Right lobe of liver (tissue), 6 donors: ENCODE results near the gene NUCB2. TPM values are rescaled to one million over a fixed set of nuclear protein-coding genes. Genes with fewer than 3 reads are reported as not detected.

Source experiments
- ATAC-seq, 4 donors: fragments of 200-7000 bp; cut with Tn5 transposase; one replicate each; pipeline ENCODE4 v1.9.1; 2020; ENCODE audit warnings: mild to moderate bottlenecking in 4 of 4, moderate library complexity in 4 of 4
- DNase-seq, 3 donors: peaks; one replicate each; pipeline ENCODE4 v3.0.0-alpha.2; 2020
- H3K27ac ChIP-seq, 3 donors: fragments of 200-600 bp; one replicate each; pipeline ENCODE4 v1.8.0; 2022
- H3K27me3 ChIP-seq, 2 donors: fragments of 200-600 bp; one replicate each; pipeline ENCODE4 v1.8.0; 2022
- H3K36me3 ChIP-seq, 4 donors: fragments of 200-600 bp; sonication (generic) in 1 of 4; one replicate each; pipeline versions ENCODE4 v1.5.1 to v1.8.0; 2017 to 2022; ENCODE audit warnings: control low read depth in 1 of 4
- H3K4me1 ChIP-seq, 4 donors: fragments of 200-600 bp; sonication (generic) in 1 of 4; one replicate each; pipeline versions ENCODE4 v1.5.1 to v1.8.0; 2017 to 2022; ENCODE audit warnings: control low read depth in 1 of 4
- H3K4me3 ChIP-seq, 3 donors: fragments of 200-600 bp; one replicate each; pipeline ENCODE4 v1.8.0; 2022
- H3K9me3 ChIP-seq, 4 donors: fragments of 200-600 bp; sonication (generic) in 1 of 4; one replicate each; pipeline versions ENCODE4 v1.5.1 to v1.8.0; 2017 to 2022; ENCODE audit warnings: control low read depth in 1 of 4
- POLR2A ChIP-seq: fragments of 450-650 bp; IDR thresholded peaks from one replicate; pipeline ENCODE4 v1.6.1; 2017; ENCODE audit warnings: antibody characterized with exemption, mild to moderate bottlenecking
- WGBS: methylation state at CpG from one replicate; pipeline ENCODE4 v1.1.6; 2018; ENCODE audit warnings: low coverage, low lambda C conversion rate; ENCODE audit not compliant: insufficient coverage; ENCODE audit errors: missing lambda C conversion rate; 5-methylcytosine and 5-hydroxymethylcytosine counted together
- intact Hi-C, 2 donors: fragments of 100-400 bp; cut with DNase I; formaldehyde crosslinking; loops; one replicate each; pipeline versions ENCODE4 v1.11.2 to v1.14.1; 2022
- total RNA-seq, 6 experiments: library from RNA; depleted of rRNA in 2 of 6; stranded (reverse); fragments of >200 nt in 2 of 6; fragmentation: NEBNext Ultra II Directional in 3 of 6; extraction: Animal tissue kit (Norgen Biotek cat#: 25700) in 3 of 6; gene quantifications; one replicate each; pipeline versions ENCODE4 v1.1.0 to v1.2.4, GENCODE V29; 2016 to 2023
- TF ChIP-seq, protein P1 (sequence below), 4 donors: fragments of 200-600 bp in 3 of 4; fragments of 450-650 bp in 1 of 4; IDR thresholded peaks; one replicate each; pipeline versions ENCODE4 v1.5.1 to v1.8.0; 2016 to 2022; ENCODE audit warnings: antibody characterized with exemption in 4 of 4, mild to moderate bottlenecking in 2 of 4
- donor health status: DM: no; HTN: yes; CAD: no.
- donor health status: DM: no; HTN: no; CAD: no.
- donor health status: DM: no; HTN: no; CAD: no.
- donor health status: DM: no; HTN: yes; CAD: no.
- donor health status: DM: no; HTN: yes; CAD: no.

NUCB2 gene
- total RNA-seq, 6 experiments from 2014 or later: 34.7 to 131 (median 60.9) TPM

GRCh38 chr11:17369094-17369493 is 92.6 kb downstream of the NUCB2 start:
- H3K4me1 ChIP-seq: no peaks in the 10 kb centered on the region
- peaks cover 0 to 7% (median 0%) of the 10 kb centered on the region in 4 donors for H3K36me3 ChIP-seq
- H3K9me3 ChIP-seq: peaks cover 0 to 42% (median 6%) of the 10 kb centered on the region in 4 donors
- TF ChIP-seq POLR2A: no peak
- TF ChIP-seq, protein P1, sequence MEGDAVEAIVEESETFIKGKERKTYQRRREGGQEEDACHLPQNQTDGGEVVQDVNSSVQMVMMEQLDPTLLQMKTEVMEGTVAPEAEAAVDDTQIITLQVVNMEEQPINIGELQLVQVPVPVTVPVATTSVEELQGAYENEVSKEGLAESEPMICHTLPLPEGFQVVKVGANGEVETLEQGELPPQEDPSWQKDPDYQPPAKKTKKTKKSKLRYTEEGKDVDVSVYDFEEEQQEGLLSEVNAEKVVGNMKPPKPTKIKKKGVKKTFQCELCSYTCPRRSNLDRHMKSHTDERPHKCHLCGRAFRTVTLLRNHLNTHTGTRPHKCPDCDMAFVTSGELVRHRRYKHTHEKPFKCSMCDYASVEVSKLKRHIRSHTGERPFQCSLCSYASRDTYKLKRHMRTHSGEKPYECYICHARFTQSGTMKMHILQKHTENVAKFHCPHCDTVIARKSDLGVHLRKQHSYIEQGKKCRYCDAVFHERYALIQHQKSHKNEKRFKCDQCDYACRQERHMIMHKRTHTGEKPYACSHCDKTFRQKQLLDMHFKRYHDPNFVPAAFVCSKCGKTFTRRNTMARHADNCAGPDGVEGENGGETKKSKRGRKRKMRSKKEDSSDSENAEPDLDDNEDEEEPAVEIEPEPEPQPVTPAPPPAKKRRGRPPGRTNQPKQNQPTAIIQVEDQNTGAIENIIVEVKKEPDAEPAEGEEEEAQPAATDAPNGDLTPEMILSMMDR (IDR thresholded peaks at IDR 0.05): no peak
- no peak overlapping the region for H3K27ac ChIP-seq
- DNase-seq: no peak
- intact Hi-C loops: no loop called here
- no peak for ATAC-seq
- no peaks in the 10 kb centered on the region for H3K27me3 ChIP-seq
- no peak overlapping the region for H3K4me3 ChIP-seq

DNA sequence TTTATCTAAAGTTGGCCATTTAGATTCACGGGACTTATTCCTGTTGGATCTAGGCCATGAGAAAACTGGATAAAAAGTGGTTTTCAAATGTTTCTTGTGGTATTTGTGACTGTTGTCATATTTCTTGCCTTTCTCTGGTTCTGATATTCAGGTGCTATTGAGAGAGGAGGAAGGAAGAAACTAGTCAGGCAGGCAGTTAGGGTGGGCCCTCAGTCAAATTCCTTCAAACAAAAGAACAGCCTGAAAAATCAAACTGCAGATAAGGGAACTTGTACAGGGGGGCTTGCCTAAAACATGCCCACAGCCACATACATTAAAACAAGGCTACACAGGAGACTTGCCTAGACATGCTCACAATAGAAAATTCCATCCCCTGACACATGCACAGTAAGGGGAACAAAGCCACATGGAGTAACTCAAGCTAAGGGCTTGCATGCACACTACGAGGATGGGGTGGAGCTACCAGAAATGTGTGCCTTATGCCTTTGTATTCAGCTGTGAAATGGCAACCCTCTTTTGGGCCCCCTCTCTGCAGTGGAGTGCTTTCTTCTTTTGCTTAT is 93.2 kb downstream of the NUCB2 start:
- no peak for DNase-seq
- TF ChIP-seq, protein P1 (IDR thresholded peaks at IDR 0.05): no peak
- no peak for TF ChIP-seq POLR2A
- intact Hi-C loops: no loop called here
- H3K9me3 ChIP-seq: peaks cover 0 to 42% (median 6%) of the 10 kb centered on the region in 4 donors
- no peaks in the 10 kb centered on the region for H3K27me3 ChIP-seq
- H3K4me1 ChIP-seq: no peaks in the 10 kb centered on the region
- 90% methylated on average over 2 of the region's 2 CpGs for WGBS
- no peak overlapping the region for H3K4me3 ChIP-seq
- no peak for ATAC-seq
- no peak overlapping the region for H3K27ac ChIP-seq
- H3K36me3 ChIP-seq: peaks cover 0 to 7% (median 0%) of the 10 kb centered on the region in 4 donors

DNA sequence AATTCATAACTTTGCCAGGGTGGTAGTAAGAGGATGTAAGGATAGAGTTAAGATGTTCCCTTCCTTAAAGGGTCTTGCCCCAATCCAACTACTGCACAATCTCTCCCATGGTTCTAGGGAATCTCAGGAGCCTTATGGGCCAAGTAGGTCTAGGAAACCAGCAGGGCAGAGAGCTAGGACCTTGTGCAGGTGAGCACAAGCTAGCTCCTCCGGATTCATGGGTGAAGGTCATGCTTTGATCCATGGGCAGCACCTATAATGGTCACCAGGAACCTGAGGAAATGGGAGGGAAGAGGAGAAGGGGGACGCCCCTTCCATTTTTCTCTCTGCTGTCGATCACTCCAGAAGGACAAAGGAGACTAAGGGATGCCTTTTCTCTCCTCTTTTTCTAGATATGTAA is 95.1 kb downstream of the NUCB2 start:
- Histone ChIP-seq H3K9me3 (peaks cover 0 to 42% (median 6%) of the 10 kb centered on the region in 4 donors), H3K27me3 (no peaks in the 10 kb centered on the region), H3K4me1 (no peaks in the 10 kb centered on the region), H3K4me3 (no peak overlapping the region), H3K27ac (no peak overlapping the region), H3K36me3 (peaks cover 0 to 7% (median 0%) of the 10 kb centered on the region in 4 donors)
- WGBS: 72% methylated on average over 2 of the region's 3 CpGs
- ATAC-seq (no peak), DNase-seq (no peak)
- intact Hi-C loops: no loop called here
- TF ChIP-seq POLR2A: no peak

DNA sequence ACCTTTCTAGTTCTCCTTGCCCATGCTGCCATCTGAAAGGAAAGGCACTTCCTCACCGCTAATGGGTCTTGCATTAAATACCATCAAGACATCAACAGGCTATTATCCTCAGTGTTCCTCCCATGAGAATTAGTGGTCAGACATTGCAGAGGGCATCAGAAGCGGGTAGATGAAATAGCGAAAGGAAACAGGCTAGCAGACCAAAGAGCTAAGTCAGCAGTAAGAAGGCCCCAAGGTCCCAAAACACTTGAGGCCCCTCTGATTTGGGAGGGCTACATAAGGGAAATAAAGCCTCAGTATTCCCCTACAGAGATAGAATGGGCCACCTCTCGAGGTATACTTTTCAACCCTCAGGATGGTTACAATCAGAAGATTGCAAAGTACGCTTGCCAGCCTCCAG is 99.0 kb downstream of the NUCB2 start:
- intact Hi-C loops: no loop called here
- H3K27ac ChIP-seq: no peak overlapping the region
- peaks cover 0 to 29% (median 3%) of the 10 kb centered on the region in 4 donors for H3K9me3 ChIP-seq
- ATAC-seq (no peak), DNase-seq (no peak)
- peaks cover 0 to 7% (median 0%) of the 10 kb centered on the region in 4 donors for H3K36me3 ChIP-seq
- WGBS: 67% methylated on average over 3 of the region's 5 CpGs
- TF ChIP-seq POLR2A: no peak
- TF ChIP-seq, protein P1 (IDR thresholded peaks at IDR 0.05): no peak
- no peaks in the 10 kb centered on the region for H3K27me3 ChIP-seq
- H3K4me3 ChIP-seq: no peak overlapping the region
- H3K4me1 ChIP-seq: no peaks in the 10 kb centered on the region

GRCh38 chr11:17376493-17376892 is 100.0 kb downstream of the NUCB2 start:
- no peak for TF ChIP-seq POLR2A
- TF ChIP-seq, protein P1 (IDR thresholded peaks at IDR 0.05): no peak
- intact Hi-C loops: no loop called here
- peaks cover 0 to 7% (median 0%) of the 10 kb centered on the region in 4 donors for H3K36me3 ChIP-seq

More at GRCh38 chr11:17376493-17376892, 100.0 kb downstream of the NUCB2 start:
- Histone ChIP-seq H3K27ac (no peak overlapping the region), H3K4me3 (no peak overlapping the region), H3K9me3 (peaks cover 0 to 19% (median 3%) of the 10 kb centered on the region in 4 donors), H3K4me1 (no peaks in the 10 kb centered on the region), H3K27me3 (no peaks in the 10 kb centered on the region)
- ATAC-seq: no peak
- DNase-seq: no peak
- WGBS: 87% methylated on average over 3 of the region's 3 CpGs
